Epithelial cell of esophagus (primary cell): ENCODE data around the gene PRKD1.

ENCODE experiments used
- DNase-seq: peaks from one replicate; pipeline ENCODE4 v3.0.0; 2010; ENCODE audit warnings: low read depth
- H3K4me3 ChIP-seq: 2 replicates; pipeline ENCODE4 v1.5.1; 2011; ENCODE audit warnings: mild to moderate bottlenecking, low read length, control low read depth
- TF ChIP-seq, protein P1 (sequence below): IDR thresholded peaks from 2 replicates; pipeline ENCODE4 v1.5.1; 2011; ENCODE audit warnings: low read depth, mild to moderate bottlenecking, low read length, control low read depth, inconsistent platforms; ENCODE audit not compliant: insufficient read depth; ENCODE audit errors: missing control alignments

The PRKD1 gene

DNA sequence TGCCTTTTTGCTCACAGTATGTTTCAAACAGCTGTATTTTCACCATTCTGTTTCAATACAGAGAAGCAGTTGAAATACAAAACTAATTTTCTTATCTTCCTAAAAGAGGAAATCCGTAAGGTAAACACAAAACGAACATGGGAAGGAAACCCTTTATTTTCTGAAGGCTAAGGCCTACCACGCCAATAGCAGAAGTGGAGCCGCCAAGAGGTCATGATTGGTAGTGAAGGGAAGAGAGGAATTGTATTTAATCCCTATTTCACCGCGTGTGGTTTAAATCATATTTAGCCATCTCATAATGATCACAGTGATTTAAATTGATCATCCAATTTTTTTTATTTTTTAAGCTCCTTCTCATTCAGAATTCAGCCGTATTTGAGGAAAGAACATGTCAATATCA is 398.2 kb downstream of the PRKD1 start:
- TF ChIP-seq, protein P1, sequence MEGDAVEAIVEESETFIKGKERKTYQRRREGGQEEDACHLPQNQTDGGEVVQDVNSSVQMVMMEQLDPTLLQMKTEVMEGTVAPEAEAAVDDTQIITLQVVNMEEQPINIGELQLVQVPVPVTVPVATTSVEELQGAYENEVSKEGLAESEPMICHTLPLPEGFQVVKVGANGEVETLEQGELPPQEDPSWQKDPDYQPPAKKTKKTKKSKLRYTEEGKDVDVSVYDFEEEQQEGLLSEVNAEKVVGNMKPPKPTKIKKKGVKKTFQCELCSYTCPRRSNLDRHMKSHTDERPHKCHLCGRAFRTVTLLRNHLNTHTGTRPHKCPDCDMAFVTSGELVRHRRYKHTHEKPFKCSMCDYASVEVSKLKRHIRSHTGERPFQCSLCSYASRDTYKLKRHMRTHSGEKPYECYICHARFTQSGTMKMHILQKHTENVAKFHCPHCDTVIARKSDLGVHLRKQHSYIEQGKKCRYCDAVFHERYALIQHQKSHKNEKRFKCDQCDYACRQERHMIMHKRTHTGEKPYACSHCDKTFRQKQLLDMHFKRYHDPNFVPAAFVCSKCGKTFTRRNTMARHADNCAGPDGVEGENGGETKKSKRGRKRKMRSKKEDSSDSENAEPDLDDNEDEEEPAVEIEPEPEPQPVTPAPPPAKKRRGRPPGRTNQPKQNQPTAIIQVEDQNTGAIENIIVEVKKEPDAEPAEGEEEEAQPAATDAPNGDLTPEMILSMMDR, result peak; percentile 55
- H3K4me3 ChIP-seq, result no peak overlapping the region

DNA sequence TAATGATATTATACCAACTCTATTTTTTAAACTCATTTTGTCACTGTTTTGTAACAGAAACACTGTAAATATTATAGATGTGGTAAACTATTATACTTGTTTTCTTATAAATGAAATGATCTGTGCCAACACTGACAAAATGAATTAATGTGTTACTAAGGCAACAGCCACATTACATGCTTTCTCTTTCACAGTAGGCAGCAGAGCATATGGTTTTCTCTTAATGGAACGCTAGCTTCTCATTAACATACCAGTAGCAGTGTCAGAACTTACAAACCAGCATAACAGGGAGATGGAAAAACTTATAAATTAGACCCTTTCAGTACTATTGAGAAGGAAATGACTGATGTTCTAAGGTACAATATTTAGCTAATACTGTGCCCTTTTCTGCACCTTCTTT is 398.8 kb downstream of the PRKD1 start:
- no peak overlapping the region for H3K4me3 ChIP-seq
- TF ChIP-seq, protein P1, result no peak
- DNase-seq, result no peak

More for the DNA sequence above, 398.2 kb downstream of the PRKD1 start:
- DNase-seq, result peak; percentile 3

DNA sequence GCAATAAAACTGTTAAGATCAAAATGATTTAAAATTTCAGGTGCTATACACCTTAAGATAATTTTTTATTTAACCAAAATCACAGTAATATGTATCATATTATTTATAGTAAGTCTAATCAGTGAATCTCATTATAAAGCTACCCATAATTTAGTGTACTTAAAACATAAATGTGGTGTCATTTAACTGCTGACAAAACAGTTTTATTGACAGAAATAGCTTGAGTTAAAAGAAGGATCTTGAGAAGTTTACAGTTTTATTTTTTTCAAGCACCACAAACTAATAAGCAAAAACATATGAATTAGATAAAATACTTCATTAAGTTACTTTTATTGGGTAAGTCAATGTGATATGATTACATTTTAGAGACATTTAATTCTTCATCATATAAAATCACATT is 400.4 kb downstream of the PRKD1 start:
- H3K4me3 ChIP-seq, result no peak overlapping the region
- TF ChIP-seq, protein P1, result no peak
- DNase-seq, result no peak
